NCI-H1048 (cell line): ENCODE results near the gene CUL9.
A peak's percentile ranks its signal among the peaks of the same experiment; 100 is the strongest.

Source experiments
- DNase-seq: peaks from one replicate; lab custom pipeline; 2025; lab: John Stamatoyannopoulos, UW

CUL9 gene

DNA sequence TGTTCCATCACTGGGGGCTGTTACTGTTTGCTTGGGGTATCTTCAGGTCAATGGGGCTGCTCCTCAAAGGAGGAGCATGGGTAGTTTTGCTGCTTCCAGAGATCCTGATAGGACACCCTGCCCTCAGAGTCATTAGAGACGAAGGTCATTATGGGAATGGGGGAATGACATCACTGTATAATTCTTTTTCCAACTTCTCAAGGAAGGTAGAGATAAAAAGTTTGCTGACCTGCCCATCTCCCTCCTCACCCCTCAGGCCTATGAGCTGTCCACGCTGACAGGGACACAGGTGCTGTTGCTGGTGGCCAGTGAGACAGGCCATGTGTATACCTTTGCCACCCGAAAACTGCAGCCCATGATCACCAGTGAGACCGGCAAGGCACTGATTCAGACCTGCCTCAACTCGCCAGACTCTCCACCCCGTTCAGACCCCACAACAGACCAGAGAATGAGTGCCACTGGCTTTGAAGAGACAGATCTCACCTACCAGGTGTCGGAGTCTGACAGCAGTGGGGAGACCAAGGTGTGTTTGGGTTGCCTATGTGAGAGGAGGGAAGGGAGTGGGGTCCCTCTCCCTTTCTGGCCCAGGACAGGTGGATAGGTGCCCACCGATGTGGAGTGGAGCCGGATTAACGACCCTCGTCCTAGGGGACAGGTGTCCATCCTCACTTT is 8.3 kb upstream of the CUL9 start:
- no peak for DNase-seq

- peak; percentile 96 for DNase-seq
Observed at GRCh38 chr6:43174263-43175112, 7.5 kb upstream of the CUL9 start.

DNA sequence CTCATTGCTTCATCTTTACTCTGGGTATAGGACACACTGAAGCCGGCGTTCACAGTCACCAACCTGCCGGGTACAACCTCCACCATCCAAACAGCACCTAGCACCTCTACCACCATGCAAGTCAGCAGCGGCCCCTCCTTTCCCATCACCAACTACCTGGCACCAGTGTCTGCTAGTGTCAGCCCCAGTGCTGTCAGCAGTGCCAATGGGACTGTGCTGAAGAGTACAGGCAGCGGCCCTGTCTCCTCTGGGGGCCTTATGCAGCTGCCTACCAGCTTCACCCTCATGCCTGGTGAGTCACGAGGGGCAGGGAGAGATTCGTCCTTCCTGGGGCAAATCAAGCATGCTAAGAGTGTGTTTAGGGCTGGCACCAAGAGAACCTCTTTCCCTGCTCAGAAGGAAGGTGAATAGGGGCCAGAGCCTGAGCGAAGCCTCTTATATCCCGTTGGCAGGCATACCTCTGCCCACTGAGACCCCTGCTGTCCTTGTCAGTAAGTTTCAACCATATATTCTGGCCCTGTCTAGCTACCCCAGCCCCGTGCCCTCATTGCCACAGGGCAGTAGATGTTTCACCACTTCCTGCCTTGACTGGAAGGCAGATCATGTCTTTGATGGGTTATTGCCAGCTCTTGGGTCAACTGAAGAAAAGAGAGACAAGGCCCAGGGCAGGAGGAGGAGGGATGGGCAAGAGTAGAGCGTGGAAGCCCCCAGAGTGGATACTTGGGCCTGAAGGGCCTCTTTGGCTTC is 6.1 kb upstream of the CUL9 start:
- no peak for DNase-seq

- no peak for DNase-seq
Observed at GRCh38 chr6:43176423-43176786, 5.6 kb upstream of the CUL9 start.

- DNase-seq = no peak
Observed at GRCh38 chr6:43178150-43178549, 3.8 kb upstream of the CUL9 start.

GRCh38 chr6:43178951-43179830 is 2.8 kb upstream of the CUL9 start:
- no peak for DNase-seq

- no peak for DNase-seq
Observed at GRCh38 chr6:43180058-43180457, 1.9 kb upstream of the CUL9 start.

- DNase-seq = no peak
Observed at GRCh38 chr6:43180985-43181384, 1.0 kb upstream of the CUL9 start.

DNA sequence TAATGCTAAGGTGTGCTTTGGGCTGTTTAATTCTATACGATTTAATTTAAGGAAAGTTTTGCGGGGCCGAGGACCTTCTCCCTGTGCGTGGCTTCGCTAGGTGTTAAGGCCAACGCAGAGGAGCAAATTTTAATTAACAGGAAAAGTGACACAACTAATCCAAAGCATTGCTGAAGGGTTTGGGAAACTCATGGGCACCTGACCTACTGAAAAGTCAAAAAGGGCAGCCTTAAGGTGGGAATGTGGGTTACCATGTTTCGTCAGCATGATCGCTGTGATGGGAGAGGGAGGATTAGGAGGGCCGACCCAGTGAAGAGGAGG is 415 bp upstream of the CUL9 start:
- no peak for DNase-seq

DNA sequence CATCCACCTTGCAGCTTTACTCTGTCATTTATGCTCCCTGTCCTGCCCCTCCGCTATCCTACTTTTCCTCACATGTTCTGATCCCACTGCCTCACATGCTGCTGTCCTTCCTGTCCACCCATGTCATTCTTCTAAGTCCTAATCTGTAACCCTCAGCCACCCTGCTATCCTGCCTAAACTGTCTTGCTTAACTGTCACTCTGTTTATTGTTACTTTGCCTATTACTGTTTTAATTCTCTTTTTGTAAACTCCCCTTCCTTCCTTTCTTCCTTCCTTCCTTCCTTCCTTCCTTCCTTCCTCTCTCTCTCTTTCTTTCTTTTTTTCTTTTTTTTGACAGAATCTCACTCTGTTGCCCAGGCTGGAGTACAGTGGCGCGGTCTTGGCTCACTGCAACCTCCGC is 1.4 kb downstream of the CUL9 start:
- DNase-seq = no peak

DNA sequence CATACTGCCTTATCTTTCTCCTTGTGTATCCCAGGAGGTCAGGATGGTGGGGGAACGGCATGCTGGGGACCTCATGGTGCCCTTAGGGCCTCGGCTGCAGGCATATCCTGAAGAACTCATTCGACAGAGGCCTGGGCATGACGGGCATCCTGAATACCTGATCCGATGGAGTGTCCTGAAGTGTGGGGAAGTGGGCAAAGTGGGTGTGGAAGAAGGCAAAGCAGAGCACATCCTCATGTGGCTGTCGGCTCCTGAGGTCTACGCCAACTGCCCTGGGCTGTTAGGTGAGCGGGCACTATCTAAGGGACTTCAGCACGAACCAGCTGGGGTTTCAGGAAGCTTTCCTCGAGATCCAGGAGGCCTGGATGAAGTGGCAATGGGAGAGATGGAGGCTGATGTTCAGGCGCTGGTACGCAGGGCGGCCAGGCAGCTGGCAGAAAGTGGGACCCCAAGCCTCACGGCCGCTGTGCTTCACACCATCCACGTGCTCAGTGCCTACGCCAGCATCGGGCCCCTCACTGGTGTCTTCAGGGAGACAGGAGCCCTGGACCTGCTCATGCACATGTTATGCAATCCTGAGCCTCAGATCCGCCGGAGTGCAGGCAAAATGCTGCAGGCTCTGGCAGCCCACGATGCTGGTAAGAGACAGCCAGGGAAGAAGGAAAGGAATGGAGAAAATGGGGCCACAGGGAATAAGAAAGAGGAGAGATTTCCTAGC is 2.4 kb downstream of the CUL9 start:
- no peak for DNase-seq

- DNase-seq = no peak
Observed at GRCh38 chr6:43185391-43185985, 3.5 kb downstream of the CUL9 start.

DNA sequence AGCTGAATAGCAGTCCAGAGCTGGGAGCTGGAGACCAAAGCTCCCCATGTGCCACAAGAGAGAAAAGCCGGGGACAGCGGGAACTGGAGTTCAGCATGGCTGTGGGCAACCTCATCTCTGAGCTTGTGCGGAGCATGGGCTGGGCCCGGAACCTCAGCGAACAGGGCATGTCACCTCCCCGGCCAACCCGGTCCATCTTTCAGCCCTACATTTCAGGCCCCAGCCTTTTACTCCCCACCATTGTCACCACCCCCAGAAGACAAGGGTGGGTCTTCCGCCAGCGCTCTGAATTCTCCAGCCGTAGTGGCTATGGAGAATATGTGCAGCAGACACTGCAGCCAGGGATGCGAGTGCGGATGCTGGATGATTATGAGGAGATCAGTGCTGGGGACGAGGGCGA is 4.0 kb downstream of the CUL9 start:
- DNase-seq = no peak

DNA sequence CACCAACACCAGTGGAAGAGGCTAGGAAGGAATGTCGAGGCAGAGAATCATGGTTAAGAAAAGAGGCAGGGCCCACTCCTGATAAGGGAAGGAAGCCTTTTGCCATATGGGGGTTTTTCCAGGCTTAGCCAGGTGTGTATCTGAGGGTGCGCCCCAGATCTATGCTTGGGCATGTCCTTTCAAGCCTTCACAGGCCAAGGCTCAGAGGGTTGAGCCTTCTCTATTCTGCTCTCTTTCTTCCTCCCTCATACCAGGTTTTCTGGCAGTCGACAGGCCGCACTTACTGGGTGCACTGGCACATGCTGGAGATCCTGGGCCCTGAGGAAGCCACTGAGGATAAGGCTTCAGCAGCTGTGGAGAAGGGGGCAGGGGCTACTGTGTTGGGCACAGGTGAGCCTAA is 4.7 kb downstream of the CUL9 start:
- no peak for DNase-seq

DNA sequence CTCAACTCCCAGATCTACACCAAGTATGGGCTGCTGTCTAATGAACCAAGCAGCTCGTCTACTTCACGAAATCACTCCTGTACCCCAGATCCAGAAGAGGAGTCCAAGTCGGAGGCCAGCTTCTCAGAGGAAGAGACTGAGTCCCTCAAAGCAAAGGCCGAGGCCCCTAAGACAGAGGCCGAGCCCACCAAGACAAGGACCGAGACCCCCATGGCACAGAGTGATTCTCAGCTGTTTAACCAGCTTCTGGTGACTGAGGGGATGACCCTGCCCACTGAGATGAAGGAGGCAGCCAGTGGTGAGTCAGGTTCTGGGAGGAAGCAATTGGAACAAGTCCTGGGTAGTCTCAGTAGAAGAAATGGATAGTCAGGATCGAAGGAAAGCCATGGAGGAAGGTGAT is 5.8 kb downstream of the CUL9 start:
- no peak for DNase-seq

DNA sequence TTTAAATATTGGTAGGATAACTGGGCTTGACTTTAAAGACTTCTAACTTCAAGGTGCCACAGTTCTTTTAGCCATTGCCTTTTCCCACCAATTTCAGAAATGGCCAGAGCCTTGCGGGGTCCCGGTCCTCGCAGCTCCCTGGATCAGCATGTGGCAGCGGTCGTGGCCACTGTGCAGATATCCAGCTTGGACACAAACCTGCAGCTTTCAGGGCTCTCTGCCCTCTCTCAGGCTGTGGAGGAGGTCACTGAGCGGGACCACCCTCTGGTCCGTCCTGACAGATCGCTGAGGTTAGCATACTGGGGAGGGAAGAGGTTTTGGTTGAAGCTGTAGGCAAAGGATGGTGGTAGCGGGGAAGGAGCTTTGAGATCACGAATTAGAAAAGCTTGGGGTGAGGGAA is 6.4 kb downstream of the CUL9 start:
- DNase-seq = no peak

- DNase-seq = no peak
Observed at GRCh38 chr6:43189776-43190304, 7.8 kb downstream of the CUL9 start.

DNA sequence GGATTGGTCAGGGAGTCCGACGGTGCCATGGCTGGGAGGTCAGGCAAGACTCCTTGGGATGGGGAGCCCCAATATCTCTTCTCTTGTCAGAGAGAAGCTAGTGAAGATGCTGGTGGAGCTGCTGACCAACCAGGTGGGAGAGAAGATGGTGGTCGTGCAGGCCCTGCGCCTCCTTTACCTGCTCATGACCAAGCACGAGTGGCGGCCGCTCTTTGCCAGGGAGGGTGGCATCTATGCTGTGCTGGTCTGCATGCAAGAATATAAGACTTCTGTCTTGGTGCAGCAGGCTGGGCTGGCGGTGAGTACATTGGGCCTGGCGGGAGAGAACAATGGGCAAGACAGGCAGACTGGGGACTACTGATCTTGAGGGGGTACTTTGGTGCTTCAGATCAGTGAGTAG is 10.9 kb downstream of the CUL9 start:
- DNase-seq = no peak

DNA sequence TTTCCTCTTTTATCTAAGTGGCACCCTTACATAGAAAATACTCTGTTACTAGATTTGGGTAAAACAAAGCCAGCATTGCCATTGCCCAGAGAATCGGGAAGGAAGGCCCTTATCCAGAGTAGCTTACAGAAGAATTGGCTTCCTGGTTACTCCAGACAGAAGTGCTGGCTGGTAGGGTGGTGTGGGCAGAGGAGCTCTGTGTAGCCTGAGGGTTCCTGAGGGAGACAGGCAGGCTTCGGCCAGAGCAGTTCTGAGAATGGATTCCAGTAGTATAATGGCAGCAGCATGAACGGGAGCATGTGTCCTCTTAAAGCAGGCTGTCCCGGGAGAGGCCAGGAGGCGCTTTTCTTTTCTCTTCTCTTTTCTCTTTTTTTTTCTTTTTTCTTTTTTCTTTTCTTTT is 11.9 kb downstream of the CUL9 start:
- no peak for DNase-seq

GRCh38 chr6:43196337-43196736 is 14.3 kb downstream of the CUL9 start:
- DNase-seq = no peak

GRCh38 chr6:43199912-43200311 is 17.9 kb downstream of the CUL9 start:
- DNase-seq = no peak
